ENCODE data around the gene USF3.

USF3 gene, protein sequence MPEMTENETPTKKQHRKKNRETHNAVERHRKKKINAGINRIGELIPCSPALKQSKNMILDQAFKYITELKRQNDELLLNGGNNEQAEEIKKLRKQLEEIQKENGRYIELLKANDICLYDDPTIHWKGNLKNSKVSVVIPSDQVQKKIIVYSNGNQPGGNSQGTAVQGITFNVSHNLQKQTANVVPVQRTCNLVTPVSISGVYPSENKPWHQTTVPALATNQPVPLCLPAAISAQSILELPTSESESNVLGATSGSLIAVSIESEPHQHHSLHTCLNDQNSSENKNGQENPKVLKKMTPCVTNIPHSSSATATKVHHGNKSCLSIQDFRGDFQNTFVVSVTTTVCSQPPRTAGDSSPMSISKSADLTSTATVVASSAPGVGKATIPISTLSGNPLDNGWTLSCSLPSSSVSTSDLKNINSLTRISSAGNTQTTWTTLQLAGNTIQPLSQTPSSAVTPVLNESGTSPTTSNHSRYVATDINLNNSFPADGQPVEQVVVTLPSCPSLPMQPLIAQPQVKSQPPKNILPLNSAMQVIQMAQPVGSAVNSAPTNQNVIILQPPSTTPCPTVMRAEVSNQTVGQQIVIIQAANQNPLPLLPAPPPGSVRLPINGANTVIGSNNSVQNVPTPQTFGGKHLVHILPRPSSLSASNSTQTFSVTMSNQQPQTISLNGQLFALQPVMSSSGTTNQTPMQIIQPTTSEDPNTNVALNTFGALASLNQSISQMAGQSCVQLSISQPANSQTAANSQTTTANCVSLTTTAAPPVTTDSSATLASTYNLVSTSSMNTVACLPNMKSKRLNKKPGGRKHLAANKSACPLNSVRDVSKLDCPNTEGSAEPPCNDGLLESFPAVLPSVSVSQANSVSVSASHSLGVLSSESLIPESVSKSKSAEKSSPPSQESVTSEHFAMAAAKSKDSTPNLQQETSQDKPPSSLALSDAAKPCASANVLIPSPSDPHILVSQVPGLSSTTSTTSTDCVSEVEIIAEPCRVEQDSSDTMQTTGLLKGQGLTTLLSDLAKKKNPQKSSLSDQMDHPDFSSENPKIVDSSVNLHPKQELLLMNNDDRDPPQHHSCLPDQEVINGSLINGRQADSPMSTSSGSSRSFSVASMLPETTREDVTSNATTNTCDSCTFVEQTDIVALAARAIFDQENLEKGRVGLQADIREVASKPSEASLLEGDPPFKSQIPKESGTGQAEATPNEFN (N-terminal part only)

DNA sequence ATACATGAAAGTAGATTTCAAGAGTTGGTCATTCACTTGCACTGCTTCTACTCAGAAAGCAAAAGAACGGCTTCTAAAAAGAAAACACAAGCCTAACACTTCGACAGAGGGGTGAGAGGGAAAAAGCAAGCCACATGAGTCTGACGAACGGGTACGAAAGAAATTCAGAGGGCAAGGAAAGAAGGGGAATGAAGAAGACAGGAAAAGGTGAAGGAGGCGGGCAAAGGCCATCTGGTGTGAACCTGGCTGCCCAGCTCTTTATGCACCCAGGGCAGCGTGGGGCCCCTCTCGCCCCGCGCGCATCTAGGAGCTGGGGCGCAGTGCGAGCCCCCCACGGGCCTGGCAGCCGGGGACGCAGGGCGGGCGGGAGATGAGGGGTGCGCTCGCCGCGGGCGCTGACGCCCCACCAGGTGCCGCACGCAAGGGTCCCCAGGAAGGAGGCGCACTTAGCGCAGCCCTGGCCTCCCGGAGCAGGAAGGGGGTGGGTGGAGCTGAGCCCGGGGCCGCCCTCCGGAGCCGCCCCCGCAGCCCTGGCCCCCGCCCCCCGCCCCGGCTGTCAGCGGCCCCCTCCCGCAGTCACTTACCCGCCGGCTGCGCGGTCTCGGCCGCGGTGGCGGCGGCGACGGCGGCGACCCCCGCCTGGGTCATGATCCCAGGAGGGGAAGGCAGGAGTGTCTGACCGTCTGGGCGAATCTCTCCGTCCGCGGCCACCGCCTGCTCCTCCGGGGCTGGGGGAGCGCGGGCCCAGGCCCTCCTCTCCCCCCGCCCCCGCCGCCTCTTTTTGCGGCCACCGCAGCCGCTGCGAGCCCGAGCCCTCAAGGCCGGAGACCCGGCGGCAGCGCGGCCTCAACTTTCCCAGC lies at the start of gene USF3:
USF3 (minus strand) TSS at position 857 of the 860 bp plus-strand sequence. CDS start 21,764 bp downstream, outside the sequence.
- DNase-seq (ENCODE audit: low read depth) = peak; percentile 67

DNA sequence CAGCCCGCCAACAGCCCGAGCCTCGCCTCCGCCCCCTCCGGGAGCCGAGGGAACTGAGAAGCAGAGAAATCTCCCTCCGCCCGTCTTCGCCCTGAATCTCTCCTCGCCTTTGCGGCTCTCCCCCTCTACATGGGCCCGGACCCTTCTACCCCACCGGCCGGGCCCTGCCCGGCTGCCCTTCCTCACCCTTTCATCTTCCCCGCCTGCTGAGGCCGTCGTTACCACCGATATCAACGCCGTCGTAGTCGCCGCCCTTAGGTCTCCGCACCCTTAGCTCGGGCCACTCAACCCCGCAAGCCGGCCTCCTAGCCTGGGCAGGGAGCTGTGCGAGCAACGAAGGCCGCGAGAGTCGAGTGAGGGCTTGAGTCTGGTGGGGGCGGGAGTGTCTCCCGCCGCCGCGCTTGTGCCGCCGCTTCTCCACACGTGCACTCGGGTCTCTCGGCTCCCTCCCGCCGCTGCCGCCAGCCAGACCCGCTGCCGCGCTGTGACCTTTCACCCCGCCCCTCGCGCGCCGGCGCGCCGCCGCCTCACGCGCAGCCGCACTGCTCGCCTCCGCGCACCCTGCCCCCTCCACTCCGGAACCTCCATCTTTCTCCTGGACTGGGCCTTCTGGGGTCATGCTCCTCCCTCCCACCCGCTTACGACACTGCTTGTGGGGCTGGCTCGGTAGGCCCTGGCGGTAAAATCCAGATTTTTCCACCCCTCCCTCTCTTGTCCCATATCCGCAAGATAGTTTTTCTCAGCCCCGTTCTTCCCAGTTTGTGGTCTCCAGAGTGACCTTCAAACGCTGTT lies 49.5 kb upstream of the USF3 start, which contains the start of gene NAA50:
NAA50 (minus strand) TSS at position 494 of the 792 bp plus-strand sequence; CDS start at position 194, 300 bp downstream.
- peak; percentile 88 for DNase-seq (ENCODE audit: low read depth)

DNA sequence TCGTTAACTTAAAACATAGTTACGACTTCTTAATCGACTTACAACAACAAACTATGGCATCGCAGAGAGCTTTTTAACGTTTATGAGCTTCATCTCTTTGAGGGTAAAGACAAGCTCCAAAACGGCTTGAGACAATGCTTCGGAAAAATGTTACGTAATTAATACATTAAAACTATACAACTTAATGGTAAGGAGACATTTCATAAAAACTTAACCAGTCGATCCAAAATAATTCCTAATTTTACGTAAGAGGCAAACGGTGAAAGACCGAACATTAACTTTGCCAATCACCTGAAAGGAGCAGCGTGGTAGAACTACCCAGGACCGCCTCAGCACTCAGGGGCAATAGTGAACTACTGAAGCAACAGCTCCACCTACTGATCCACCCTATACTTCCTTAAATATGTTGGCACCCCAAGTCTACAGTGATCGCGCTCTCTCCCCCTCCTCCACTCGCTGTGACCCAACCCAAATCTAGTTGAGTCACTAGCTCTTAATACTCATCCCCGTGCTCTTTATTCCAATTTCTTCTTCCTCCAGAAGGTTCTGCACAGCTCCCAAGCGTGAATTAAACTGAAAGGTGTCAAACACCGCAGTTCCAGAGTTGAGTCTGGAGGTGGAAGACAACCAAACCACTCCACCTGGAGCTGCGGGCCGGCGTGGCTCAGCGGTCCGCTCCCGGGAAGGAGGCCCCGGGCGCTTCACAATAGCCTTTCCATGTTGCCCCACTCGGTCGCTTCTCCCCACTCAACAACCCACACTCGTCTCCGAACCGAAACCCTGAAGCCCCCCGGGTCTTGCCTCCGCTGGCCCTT lies 48.7 kb upstream of the USF3 start:
- peak; percentile 67 for DNase-seq (ENCODE audit: low read depth)

DNA sequence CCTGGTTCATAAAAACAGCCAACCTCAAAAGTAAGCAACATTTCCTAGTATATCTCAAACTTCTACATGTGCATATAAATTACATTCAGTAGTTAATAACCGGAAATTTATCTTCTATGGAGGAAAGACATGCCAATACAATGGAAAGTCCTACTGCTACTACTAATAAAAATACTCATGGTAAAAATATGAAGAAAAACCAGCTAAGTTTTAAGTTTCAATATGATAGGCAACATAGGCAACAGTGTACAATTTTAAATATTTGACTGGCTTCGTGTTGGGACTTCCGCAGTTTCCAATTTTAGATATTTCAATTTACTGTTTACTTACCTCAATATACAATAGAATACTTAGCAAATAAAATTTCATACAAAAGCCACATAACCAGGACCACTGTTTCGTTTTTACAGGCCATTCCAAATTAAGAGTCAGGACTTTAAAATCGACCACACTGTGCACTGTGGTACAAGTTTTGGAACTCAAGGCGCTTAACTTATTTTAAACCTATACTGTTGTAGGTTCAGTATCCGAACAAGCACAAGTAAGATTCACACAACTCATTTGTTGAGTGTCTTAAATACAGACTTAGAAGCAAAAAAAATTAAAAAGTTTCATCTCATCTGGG lies 46.7 kb upstream of the USF3 start:
- DNase-seq (ENCODE audit: low read depth) = no peak

DNA sequence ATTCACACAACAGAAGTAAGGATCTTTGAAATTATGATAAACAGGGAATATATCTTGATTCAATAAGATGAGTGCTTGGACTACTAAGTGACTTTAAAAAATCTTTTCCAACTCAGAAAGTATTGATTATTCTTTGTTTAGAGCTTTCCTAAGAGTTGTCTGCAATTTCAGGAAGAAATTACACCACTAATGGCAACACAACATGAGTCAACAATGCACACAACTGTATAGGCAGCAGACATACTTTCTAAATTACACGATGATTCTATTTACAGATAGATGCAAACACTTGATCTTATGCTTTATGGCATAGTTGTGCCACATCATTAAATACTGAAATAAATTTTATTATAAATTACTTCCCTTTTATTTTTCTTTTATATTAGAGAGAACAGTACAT lies 45.2 kb upstream of the USF3 start:
- no peak for DNase-seq (ENCODE audit: low read depth)

DNA sequence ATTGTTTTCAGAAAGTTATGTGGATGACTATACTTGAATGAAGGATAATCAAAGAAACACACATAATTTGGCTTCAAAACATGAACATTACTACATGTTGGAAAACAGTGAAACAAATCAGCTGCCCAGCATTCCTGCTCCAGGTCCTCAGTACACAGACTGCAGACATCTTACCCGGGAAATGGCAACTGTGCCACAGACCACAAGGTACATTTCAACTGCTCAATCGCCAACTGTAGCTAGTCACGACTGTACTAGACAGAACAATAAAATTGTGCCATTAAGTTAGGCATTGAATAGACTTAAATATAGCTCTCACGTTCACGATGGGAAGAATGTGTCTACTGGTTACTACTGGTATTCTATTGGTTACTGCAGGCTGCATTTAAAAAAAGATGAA lies 44.6 kb upstream of the USF3 start:
- DNase-seq (ENCODE audit: low read depth) = no peak

DNA sequence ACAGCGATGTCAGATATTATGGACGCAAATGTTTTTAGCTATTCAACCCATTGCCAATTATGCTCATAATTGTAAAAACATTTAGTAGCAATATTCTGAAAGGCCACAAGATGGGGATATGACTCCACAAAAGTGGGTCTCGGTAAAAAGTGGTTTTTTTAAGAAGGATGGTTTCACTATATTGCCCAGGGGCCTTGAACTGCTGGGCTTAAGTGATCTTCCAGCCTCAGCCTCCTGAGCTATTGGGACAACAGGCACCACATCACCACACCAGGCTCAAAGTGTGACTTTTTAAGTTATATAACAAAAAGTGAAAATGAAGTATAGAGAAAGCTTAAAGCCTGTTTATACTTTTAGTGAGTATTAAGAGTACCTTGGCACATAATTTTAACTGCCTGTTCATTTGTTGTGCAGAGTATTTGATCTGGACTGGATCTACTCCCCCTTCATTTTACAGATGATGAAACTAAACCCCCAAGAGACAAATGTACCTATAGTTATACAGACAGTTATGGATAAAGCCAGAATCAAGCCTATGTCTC lies 40.2 kb upstream of the USF3 start:
- DNase-seq (ENCODE audit: low read depth) = peak; percentile 11

DNA sequence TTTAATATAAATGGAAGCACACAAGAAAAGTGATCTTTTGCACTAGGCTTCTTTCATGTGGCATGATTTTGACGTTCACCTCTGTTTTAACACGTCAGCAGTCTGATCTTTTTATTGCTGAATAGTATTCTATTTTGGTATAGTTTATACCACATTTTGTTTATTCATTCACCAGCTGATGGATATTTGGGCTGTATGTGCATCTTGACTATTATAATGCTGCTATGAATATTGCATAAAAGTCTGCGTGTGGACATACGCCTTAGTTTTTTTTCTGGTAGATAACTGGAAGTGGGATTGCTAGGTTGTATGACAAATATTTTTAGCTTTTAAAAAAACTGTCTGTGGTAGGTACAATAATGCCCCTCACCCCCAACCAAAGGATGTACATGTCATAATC lies 35.3 kb upstream of the USF3 start:
- no peak for DNase-seq (ENCODE audit: low read depth)

DNA sequence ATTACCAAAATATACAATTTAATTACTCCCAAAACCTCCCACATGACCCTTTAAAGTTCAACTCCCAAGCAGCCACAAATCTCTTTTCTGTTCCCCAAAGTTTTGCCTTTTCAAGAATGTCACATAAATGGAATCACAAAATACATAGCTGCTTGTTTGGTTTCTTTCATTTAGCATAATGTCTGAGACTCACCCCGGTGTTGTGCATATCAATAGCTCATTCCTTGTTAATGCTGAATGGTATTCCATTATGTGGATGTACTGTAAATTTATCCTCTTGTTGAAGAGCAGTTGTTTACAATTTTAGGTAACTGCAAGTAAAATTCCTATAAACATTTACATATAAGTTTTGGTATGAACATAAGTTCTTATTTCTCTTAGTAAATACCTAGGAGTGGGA lies 34.1 kb upstream of the USF3 start:
- DNase-seq (ENCODE audit: low read depth) = no peak

DNA sequence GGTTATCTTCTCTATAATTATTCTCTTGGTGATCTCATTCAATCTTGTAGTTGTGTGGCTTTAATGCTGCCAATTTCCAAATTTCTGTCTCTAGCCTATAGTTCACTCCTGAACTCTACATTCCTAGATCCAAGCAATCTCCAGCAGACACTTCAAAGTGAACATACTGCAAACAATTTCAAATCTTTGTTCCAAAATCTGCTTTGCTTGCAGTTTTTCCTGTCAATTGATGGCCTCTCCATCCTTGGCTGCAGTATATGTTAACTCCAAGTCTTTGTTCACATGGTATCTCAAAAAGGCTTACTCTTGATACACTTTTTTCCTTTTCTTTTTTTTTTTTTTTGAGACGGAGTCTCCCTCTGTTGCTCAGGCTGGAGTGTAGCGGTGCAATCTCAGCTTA lies 32.2 kb upstream of the USF3 start:
- DNase-seq (ENCODE audit: low read depth) = no peak

DNA sequence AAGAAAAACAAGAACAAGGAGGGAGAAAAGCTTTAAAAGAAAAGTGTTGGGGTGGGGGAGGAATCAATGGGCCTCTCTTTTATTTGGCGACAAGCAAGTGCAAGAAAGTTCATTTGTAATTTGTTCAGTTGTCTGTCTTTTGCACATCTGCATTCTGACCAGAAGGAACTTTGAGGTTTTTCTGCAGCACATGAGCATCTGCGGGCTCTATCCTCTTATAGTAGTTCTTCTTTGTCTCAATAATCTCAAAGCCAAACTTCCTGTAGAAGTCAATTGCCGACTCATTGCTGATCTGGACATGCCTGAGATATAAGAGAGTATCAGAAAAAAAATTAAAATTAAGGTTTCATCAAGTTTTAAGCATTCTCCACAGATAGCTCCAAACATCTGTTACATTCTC lies 25.2 kb upstream of the USF3 start:
- DNase-seq (ENCODE audit: low read depth) = no peak

DNA sequence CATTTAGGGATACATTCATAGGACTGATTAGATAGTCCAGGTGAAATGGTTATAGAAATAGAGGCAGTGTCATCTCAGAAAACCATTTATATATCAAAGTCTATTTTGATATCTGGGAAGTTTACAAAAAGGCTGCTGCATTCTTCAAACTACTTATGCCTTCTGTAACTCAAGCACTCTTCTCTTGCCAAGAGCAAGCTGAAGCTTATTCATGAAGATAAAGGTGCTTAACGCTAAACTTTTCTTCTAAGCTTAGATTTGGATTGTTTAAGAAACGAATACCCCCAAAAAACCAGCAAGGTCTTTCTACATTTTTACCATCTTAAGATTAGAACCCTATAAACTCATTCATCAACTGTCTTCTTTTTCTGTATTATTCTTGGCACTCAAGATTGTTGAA lies 23.3 kb upstream of the USF3 start:
- DNase-seq (ENCODE audit: low read depth) = no peak

DNA sequence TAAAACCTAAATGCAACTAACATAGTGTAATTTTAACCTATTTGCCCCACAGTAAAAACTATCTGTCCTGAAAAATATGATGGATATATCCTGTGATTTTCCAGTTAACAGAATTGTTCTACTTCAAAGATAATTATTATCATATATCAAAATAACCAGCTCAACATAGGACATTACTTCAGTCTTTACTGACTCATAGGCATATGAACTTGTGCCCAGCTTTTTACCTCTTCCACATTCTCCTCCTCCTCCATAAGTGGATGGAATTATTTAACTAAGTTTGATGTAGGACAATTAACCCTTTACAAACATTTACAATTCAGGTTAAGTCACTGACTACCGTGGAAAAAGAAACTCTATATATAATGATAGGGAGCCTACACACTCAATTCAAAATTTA lies 22.9 kb upstream of the USF3 start:
- no peak for DNase-seq (ENCODE audit: low read depth)

DNA sequence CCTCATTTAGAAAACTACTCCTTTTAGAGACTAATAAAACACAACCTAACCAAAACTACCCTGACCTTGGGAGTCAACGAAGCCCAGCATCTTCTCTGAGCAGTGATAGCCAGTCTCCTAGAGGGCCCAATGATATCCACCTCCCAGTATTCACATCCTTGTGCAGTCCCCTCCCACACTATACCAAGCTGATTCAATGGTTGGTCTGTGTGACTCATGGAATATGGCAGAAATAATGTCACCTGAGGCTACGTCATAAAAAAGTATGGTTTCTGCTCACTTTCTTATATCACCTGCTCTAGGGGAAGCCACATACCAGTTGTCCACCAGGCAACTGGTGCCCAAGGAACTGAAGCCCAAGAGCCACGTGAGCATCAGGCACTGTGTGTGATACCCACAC lies 21.4 kb upstream of the USF3 start:
- DNase-seq (ENCODE audit: low read depth) = no peak

DNA sequence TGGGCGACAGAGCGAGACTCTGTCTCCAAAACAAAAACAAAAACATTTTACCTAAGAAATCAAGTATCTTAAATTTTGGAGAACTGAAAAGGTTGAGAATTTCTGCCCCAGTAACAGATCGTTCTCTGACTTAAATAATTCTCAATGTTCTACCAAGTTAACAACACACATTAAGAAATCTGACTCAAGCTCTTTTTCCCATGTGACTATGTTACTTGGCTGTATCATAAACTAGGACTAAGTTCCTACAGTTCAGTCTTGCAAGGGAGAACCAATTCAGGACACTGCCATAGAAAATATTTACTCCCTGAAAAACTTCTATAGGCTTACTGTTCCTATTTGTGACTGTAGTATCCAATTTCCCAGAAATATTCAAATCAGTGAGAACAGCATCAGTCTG lies 20.9 kb upstream of the USF3 start:
- no peak for DNase-seq (ENCODE audit: low read depth)

DNA sequence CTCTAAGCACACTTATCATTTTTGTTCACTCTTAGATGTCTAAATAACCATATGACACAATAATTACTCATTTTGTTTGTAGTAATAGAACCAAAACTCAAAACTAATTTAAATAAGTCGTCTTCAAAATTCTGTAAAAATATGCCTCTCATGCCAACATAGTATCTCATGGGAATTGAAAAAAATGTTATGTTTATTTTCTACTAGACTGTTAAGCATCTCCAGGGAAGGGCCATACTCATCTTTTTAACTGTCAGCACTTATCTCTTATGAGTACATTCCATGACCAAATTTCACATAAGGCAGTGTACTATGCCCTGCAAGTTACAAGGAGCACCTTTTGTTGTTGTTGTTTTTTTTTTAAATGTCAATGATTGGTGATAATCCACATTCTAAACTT lies 18.3 kb upstream of the USF3 start:
- no peak for DNase-seq (ENCODE audit: low read depth)

DNA sequence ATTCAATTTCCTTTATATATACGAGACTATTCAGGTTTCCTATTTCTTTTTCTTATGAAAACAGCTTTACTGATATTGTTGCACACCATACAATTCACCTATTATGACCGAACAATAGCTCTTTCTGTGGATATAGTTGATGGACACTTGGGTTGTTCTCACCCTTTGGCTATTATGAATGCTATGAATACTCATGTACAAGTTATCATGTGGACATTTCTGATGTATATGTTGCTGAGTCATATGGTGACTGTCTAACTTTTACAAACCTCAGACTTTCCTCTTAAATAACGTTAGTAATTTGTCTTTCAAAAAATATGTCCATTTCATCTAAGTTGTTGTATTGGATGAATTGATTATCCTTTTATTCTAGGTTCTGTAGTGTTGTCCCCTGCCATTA lies 15.7 kb upstream of the USF3 start:
- DNase-seq (ENCODE audit: low read depth) = no peak

DNA sequence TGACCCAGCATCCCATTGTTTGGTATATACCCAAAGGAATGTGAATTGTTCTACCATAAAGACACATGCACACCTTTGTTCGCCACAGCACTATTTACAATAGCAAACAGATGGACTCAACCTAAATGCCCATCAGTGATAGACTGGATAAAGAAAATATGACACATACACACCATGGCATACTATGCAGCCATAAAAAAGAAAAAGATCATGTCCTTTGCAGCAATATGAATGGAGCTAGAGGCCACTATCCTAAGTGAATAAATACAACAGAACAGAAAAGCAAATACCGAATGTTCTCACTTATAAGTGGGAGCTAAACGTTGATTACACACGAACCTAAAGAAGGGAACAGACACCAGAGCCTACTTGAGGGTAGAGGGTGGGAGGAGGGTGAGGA lies 11.4 kb upstream of the USF3 start:
- no peak for DNase-seq (ENCODE audit: low read depth)

DNA sequence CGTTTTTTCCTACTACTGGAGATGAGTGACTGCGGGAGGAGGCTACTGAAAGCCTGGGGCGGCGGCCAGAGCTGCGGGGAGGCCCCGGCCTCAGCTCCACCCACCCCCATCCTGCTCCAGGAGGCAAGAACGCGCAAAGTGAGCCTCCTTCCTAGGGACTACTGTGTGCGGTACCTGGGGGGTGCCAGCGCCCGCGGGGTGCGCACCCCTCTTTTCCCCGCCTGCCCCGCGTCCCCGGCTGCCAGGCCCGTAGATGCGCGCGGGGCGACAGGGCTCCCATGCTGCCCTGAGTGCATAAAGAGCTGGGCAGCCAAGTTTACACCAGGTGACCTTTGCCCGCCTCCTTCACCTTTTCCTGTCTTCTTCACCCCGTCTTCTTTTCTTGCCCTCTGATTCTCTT lies 2.5 kb upstream of the USF3 start:
- DNase-seq (ENCODE audit: low read depth) = no peak

All from stimulated activated CD8-positive, alpha-beta memory T cell treated with anti-CD3 and anti-CD28 coated beads, Interleukin-12 subunit alpha, Interleukin-12 subunit beta, amount 100 ng/mL, for 1 hour (primary cell).